ENCODE data around the gene AGRP. TPM values are rescaled to one million over a fixed set of nuclear protein-coding genes. Genes with fewer than 3 reads are reported as not detected.
"Not testable (repeated sequence)": the region's sequence is repeated elsewhere in the genome, so short reads cannot be mapped to it uniquely, and the experiment has no call there.

AGRP gene, protein sequence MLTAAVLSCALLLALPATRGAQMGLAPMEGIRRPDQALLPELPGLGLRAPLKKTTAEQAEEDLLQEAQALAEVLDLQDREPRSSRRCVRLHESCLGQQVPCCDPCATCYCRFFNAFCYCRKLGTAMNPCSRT
- total RNA-seq = not detected

DNA sequence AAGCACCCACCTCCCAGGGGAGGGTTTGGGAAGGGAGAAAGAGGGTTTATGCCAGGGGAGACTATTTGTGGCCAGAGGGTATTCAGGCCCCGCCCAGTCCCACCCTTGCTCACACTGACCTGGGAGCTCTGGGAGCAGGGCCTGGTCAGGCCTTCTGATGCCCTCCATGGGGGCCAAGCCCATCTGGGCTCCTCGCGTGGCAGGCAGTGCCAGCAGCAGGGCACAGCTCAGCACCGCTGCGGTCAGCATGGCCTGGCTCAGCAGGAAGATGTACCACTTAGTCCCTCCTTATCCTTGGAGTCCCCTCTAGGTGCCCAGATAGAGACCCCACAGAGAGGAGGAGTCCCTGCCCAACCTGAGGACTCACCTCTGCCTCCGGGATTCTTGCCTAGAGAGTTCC, at the start of gene AGRP:
AGRP (minus strand) TSS at position 398 of the 400 bp plus-strand sequence; CDS start at position 249, 149 bp downstream.
- DNase-seq (ENCODE audit: low spot score in 2 of 2) (no peak), FAIRE-seq (no peak)

DNA sequence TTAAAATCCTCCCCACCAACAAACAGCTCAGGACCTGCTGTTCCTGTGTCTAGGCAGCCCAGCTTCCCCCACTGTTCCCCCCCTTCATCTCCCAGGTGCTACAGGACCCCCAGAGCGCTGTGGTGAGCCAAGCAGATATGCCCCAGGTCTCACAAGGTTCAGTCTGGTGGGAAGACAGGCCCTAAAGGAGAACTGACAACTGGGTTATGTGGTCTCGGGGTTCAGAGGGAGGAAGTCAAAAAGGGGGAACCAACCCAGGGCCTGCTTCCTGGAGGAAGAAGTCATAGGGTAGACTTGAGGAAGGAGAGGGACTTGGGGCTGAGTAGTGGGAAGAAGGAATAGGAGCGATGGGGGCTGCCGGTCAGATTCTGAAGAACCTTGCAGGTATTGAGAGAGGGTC, 47.9 kb upstream of the AGRP start:
- DNase-seq (ENCODE audit: low spot score in 2 of 2) = no peak
- no peak for FAIRE-seq

DNA sequence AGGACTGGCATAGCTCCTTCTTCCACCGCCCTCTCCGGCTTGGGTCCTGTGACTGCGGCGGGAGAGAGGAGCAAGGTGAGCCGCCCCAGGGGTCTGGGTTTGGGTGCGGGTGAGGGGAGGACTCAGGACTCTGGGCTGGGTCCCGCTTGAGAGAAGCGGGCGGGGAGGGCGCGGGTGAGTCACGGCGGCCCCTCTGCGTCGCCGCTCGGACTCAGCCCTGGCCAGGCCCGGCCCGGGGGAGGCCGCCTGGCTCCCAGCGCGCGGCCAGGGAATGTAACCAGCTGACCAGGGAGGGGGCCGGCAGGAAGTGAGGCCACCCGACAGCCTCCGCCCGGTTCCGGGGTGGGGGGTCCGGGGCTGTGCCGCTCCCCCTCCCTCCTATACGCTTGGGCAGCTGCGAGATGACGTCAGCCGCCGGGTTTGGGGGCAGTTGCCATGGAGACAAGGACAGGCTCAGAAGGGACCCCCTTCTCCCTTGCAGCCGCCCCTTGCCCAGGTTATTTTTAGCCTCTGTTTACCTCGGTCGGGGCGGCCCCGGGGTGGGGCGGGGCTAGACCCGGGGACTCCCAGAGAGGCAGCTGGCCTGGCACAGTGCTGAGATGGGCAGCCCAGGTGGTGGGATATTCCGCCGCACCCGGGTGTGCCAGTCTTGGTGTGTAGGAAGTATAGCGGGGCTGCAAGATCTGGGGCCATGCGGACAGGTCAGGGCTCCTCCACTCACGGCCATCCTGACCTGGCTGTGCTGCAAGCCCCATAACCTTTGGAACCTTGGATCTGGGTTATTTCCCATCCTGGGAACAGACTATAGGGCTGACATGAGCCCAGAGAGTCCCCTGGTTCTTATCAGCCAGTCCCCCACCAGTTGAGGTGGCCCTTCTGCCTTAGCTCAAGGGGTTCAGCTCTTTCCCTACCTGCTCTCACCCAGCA, 46.9 kb upstream of the AGRP start:
- FAIRE-seq (no peak), DNase-seq (ENCODE audit: low spot score in 2 of 2) (peak; percentile 80 to 91)

DNA sequence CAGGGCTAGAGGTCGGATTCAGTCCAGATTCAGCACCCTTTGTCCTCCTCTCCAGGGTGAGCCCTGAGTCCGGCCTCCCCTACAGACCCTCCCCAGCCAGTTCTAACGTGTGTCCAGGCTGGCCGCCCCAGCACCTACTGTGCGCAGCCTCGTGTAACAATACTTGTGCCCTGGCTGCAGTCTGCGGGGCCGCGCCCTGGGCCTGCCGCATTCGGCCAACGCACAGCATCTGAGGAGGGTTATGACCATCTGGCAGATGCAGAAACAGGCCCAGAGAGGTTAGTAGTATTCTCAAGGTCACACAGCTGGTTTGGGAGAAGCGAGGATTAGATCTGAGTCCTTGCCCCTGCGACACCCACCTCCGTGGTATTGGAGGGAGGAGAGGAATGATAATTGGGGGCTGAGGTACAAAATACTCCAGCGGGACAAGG, 46.2 kb upstream of the AGRP start:
- FAIRE-seq (no peak), DNase-seq (ENCODE audit: low spot score in 2 of 2) (peak in 1 of 2 donors; percentile 36)

DNA sequence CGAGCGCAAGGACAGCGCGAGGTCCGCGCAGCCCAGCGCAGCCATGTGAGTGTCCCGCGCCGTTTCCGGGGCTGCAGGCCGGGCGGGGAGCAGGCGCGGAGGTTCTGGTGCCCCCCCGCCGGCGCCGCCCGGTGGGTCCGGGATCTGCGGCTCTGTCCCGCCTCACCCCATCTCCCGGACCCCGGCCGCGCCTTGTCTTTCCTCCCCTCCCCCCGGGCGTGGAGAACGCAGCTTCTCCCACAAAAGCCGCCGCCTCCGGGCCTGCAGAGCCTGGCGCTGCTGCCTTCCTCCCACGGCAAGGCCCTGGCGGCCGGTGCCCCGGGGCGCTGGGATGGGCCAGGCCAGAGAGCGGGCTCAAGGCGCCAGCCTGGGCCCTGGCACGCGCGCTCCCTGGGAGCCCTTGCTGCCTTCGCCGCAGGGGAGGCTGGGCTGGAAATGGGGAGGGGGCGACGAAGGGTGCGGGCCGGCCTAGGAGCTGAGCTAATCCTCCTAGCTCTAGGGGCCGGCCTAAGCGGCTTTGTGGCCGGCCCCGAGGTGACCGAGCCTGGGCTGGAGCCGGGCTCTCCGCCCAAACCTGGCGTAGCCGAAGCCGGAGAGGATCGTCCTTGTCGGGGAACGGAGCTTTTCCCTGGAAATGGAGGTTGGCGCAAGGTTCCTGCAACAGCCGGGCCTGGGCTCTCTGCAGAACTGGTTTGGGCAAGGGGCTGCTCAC, 45.7 kb upstream of the AGRP start:
- no peak for FAIRE-seq

DNA sequence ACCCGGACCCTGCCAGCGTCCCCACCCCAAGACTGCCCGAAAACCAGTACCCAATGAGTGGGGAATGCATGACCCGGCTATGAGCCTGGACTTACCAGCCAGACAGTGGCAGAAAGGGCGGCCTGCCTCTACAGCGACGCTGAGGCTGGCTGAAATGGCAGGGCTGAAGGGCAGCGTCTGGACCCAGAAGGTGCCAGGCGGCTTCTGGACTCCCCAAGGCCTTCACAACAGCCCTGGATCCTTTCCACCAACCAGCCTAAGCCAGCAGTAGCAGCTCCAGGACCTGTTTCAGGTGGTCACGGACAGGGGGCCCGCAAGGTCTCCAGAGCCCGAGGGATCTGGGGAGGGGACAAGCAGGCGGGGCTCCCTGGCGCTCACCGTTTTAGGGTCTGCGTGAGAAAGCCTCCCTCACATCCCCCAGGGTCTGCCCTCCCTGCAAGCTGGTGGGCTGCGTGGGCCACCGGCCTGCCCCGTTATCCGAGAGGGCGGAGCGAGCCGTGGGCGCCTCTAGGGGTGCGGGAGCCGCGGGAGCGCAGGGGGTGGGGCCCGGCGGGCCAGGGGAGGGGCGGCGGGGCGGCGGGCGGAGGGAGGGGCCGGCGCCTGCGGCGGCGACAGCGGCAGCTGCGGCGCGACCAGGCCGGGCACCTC, 45.0 kb upstream of the AGRP start, which contains the start of gene RIPOR1:
RIPOR1 (plus strand) TSS at position 608 of the 648 bp plus-strand sequence. CDS start 9,618 bp downstream, outside the sequence.
- FAIRE-seq (no peak), DNase-seq (ENCODE audit: low spot score in 2 of 2) (peak; percentile 85 to 86)

More for the DNA sequence above, 45.7 kb upstream of the AGRP start:
- no peak for DNase-seq (ENCODE audit: low spot score in 2 of 2)

DNA sequence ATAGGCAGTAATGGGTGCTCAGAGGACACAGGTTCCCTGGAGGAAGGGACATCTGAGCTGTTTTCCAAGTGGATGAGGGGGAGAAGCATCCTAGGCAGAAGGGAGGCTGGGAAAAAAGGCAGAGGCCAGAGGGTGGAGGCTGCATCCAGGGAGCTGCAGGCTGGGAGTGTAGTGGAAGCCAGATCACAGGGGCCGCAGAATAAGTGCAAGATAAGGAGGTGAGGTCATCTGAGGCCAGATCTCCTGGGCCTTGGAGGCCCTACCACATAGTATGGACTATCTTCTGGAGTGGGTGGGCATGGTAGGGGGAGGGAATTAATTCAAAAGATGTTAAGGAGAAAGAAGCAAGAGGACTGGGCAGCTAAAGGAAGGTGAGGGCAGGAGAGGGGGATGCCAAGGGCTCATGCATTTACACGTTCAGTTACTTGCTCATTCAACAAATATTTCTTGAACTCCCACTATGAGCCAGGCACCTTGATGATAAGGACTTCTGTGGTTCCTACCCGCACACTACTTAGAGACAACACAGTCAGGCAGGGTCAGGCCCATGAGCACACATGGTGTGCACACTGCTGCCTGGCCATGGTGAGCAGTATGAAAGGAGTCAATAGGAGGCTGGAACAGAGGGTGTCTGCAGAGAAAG, 42.9 kb upstream of the AGRP start:
- peak in 1 of 2 donors; percentile 6 for DNase-seq (ENCODE audit: low spot score in 2 of 2)
- FAIRE-seq = no peak

DNA sequence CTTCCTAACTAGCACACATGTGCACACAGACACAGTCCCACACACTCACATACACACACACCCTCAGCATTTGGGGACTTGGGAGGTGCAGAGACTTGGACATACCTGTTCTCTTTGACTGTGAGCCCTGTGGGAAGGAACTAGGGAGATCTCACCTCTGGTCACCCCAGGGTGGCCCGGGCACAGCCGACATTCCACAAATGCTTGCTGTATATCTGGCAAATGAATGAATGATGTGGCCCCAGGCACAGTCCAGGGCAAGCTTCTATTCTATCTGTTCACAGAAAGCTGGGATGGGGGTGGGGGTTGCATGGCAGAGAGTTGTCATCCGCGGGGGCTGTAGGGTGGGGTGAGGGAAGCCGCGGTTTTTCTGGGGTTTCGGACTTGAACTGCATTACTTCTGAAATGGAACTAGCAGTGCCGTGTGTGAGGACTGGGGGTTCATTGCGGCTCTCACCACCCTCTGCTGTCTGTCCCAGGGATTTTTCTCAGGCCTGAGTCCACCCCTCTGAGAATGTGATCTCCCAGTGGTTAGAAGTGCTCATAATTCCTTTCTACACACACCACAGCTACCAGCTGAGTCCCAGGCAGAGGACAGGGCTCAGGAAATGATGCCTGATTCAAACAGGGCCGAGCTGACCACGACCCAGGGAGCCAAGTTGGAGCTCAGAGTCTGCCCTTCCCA, 42.0 kb upstream of the AGRP start:
- no peak for FAIRE-seq
- DNase-seq (ENCODE audit: low spot score in 2 of 2) = peak in 1 of 2 donors; percentile 10

DNA sequence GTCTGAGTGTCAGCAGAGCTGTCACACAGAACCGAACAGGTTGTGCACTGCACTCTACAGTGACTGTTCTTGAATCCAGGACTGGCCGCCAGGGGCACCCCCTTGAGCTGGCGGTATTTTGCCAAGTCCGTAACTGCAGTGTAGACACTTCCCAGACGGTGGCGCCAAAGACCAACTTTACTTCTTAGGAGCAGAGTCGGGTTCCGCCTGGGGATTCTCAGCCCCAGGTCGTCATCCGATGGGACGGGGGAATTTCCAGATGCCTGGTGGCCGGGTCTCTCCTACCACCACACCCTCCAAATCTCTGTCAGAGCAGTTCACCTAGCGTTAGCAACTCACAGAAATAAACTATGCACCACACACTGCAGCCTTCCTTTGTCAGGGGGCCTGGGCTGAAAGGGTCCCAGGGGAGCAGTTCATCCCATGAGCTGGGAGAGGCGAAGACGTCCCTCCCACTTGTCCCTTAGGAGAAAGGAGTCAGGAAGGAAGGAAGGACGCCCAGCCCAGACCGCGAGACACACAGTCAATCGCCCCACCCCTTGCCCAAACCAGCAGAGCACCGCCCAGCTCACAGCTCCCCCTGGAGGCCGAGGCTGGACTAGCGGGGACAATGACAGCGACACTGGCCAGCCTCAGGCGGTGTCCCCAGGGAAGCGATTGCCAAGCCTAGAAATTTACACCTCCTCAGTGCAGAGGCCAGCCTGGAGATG, 37.9 kb upstream of the AGRP start:
- no peak for FAIRE-seq
- DNase-seq (ENCODE audit: low spot score in 2 of 2) = peak; percentile 77 to 90

DNA sequence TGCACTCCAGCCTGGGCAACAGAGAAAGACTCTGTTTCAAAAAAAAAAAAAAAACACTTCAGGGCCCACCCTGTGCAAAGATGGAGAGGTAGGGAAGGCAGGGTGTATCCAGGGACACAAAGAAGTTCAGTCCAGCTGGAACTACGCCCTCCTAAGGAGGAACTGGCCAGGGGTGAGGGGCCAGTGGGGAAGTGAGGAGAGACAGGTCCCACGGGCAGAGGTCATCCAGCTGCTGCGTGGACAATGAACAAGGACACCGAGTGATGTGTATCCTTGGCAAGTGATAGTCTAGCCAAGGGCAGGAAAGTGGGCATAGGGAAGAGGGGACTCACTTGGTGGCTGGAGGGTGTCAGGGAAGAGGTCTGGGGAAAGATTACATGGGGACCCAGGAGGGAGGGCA, 35.9 kb upstream of the AGRP start:
- DNase-seq (ENCODE audit: low spot score in 2 of 2) = no peak
- no peak for FAIRE-seq

DNA sequence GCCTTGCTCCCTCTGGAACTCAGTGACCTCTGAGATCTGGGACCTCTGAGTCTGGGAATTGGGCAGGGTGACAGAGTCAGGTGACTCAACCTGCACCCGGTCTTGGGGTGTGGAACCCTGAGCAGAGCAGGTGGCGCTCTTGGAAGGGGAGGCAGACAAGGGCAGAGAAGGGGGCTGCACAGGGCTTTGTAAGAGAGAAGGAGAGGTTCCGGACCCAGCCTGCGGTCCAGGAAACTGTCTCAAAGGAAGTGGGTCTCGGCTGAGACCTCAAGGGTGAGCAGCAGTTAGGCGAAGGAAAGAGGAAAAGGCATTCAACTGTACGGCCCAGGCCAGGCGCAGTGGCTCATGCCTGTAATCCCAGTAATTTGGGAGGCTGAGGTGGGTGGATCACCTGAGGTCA, 35.3 kb upstream of the AGRP start:
- DNase-seq (ENCODE audit: low spot score in 2 of 2) (no peak), FAIRE-seq (no peak)

DNA sequence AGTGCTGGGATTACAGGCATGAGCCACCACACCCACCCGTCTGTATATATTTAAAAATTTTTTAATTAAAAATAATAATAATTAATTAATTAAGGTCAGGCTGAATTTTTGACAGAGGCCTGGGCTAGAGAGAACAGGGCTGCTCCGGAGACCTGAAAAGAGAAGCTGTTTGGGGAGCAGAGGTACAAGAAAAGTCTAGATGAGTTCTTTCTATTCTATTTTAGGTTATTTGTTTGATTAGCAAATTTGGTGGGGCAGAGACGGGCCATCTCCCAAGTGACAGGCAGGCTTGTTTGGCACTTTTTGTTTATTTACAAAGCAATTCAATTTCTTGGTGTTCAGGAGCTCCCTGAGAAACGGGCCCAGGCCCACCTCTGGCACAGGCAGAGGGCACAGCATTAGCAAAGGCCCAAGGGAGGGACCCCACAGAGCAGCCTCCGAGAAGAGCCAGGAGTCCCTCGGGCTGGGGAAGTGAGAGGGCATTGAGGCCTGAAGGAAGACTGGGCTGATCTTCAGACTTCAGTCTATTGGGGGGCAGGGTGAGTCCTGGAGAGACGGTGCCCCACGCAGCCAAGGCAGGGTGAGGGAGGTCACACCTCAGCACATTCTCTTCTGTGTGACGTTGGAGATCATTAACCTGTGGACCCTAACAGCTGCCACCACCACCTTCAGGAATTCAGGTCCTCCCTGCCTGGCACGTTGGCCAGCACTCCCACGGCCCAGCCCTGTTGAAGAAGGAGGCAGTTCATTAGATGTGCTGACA, 34.5 kb upstream of the AGRP start:
- no peak for DNase-seq (ENCODE audit: low spot score in 2 of 2)
- no peak for FAIRE-seq

DNA sequence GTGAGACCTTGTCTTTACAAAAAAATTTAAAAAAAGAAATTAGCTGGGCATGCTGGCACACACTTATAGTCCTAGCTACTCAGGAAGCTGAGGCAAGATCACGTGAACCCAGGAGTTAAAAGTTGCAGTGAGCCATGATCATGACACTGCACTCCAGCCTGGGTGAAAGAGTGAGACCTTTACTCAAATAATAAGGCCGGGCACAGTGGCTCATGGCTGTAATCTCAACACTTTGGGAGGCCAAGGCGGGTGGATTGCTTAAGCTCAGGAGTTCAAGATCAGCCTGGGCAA, 33.8 kb upstream of the AGRP start:
- FAIRE-seq = no peak
- DNase-seq (ENCODE audit: low spot score in 2 of 2) = no peak

DNA sequence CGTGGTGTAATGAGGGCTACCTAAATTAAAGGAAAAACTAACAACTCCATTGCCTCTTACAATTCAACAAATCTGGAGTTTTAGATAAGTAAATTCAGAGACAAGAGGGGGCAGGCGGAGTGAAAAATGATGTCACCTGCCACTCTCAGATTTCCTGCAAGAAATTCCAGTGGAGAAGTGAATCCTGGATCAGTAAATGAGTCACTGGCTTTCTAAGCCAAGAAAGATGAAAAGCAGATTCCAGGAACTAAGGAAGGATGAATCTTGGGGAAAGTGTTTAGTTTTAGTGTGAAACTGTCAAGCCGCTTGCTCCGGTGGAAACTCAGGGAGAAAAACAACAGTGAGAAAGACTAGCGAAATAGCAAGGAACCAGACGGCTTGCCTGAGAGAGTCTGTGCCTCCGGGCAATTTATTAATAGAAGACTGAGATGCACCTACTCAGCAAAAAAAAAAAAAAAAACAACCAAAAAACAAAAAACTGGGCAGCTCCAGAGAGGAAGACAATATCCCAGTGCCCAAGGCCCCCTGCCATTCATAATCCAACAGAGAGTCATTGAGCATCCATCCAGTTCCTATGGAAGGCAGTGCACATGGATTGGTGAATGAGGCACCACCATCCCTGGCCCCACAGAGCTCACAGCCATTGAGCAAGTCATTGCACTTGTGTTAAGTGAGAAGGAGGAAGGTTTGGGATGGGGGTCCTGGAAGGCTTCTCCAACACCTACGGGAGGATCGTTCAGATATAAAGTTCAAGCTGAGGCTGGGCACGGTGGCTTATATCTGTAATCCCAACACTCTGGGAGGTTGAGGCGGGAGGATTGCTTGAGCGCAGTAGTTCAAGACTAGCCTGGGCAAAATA, 33.2 kb upstream of the AGRP start:
- no peak for FAIRE-seq
- DNase-seq (ENCODE audit: low spot score in 2 of 2) = no peak

DNA sequence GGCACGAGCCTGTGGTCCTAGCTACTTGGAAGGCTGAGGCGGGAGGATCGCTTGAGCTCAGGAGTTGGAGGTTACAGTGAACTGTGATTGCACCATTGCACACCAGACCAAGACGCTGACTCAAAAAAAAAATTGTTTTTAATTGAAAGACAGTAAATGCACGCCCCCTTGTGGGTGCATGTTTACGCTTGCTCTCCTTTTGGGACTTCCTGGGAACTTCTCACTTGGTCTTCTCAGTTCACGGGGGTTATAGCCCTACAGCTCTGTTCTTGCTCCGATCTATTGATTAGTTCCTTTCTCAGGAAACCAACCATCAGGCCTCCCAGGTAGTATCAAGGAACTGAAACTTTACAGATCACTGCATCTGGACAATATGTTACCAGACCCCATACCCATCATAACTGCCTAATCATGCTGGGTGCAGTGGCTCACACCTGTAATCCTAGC, 31.1 kb upstream of the AGRP start:
- DNase-seq (ENCODE audit: low spot score in 2 of 2) (peak in 1 of 2 donors; percentile 42), FAIRE-seq (no peak)

DNA sequence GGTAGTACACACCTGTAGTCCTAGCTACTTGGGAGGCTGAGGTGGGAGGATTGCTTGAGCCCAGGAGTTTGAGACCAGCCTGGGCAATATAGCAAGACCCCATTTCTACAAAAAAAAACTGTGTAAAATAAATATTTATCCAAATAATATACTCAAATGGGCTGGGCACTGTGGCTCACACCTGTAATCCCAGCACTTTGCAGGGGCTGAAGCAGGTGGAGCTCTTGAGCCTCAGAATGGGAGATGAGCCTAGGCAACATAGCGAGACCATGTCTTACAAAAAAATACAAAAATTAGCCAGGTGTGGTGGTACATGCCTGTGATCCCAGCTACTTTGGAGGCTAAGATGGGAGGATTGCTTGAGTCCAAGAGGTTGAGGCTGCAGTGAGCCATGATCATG, 30.5 kb upstream of the AGRP start:
- FAIRE-seq; DNase-seq (ENCODE audit: low spot score in 2 of 2): not testable (repeated sequence)

DNA sequence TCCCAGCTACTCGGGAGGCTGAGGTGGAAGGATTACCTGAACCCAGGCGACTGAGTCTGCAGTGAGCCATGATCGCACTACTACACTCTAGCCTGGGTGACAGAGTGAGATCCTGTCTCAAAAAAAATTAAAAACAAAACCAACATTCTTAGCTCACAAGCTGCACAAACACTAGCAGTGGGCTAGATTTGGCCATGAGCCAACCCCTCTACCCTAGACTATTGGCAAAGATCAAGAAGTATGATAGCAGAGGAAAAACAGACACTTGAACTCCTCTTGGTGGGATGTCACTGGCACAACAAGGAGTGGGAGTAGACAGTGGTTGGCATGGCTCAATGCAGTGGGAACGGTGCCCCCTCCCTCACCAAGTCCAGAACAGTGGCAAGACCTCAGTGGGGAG, 25.7 kb upstream of the AGRP start:
- no peak for FAIRE-seq

More for the DNA sequence above, 25.7 kb upstream of the AGRP start:
- no peak for DNase-seq (ENCODE audit: low spot score in 2 of 2)

Measured in frontal cortex (tissue), 4 donors.